HG02938 (cell line): ENCODE results near the gene EWSR1.
"Not testable (repeated sequence)": the region's sequence is repeated elsewhere in the genome, so short reads cannot be mapped to it uniquely, and the experiment has no call there.

Source experiments
- ATAC-seq: cut with Tn5 transposase; IDR thresholded peaks from one replicate; pipeline ENCODE4 v1.9.1; 2021; ENCODE audit warnings: mild to moderate bottlenecking, moderate library complexity; ENCODE audit not compliant: unreplicated experiment

EWSR1 gene

DNA sequence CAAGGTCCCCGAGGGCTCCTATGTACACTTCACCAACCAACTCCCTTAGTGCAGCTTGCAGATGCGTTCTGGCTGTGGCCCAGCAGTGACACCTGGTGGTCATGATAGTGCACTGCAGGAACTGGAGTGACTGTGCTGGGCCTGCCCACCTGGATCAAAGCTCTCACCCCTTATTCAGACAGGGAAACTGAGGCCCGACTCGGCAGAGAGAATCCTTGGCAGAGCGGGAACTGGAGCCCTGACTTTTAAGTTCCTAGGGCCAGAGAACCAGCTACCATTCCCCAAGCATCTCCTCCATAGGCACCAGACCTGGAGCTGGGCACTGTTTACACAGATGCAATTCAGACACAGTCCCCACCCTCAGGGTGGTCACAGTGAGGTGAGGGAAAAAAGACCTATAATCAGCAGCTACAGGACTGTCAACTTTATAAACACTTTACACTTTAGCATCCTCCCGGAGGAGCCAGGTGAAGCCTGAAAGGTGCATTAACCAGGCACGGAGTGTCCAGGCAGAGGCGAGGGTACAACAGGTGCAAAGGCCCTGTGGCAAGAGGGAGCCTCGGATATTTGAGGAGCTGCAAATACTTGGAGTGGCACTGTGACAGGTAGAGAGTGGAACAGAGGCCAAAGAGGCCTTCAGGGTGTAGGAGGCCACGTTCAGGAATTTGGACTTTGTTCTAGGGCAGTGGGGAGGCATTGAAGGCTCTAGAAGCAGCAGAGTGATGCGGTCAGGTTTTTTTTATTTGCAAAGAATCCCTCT lies 22.3 kb upstream of the EWSR1 start:
- ATAC-seq, result no peak

GRCh38 chr22:29247891-29248290 lies 20.2 kb upstream of the EWSR1 start:
- not testable (repeated sequence) for ATAC-seq

DNA sequence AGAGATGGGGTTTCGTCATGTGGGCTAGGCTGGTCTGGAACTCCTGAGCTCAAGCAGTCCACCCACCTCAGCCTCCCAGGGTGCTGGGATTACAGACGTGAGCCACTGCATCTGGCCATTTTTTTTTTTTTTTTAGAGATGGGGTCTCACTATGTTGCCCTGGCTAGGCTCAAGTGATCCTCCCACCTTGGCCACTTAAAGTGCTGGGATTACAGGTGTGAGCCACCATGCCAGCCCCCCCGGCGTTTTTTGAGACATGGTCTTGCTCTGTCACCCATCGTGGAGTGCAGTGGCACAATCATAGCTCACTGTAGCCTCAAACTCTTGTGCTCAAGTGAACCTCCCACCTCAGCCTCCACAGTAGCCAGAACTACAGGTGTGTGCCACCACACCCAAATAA lies 16.8 kb upstream of the EWSR1 start:
- no peak for ATAC-seq

- no peak for ATAC-seq
These were observed 15.8 kb upstream of the EWSR1 start for GRCh38 chr22:29251981-29252911.

DNA sequence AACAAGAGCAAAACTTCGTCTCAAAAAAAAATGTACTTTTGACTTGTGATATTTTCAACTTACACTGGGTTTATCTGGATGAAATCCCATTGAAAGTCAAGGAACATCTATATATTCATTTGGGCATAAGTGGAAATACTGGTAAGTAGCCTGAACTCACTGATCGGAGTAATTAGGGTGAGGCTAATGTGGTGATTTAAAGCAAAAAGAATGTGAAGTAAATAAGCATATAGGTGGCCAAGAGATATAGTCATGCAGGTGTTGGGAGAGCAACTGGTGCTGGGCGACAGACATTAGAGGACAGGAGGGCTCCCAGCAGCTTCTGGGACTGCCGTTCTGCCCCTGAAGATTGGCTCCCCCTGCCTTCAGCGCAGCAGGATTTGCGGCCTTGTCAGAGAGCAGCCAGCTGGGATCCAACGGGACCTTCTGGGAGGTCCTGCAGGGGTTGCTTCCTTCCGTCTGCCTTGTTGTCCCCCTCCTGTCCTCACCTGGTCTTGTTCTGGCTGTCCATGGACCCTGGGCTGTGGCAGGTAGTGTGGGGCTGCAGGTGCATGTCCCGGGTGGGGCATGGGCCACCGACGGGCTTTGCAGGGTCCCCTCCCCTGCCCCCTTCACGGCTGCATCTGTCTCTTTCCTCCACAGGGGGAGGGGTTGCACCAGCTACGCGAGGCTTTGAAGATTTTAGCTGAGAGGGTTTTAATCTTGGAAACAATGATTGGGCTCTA lies 14.3 kb upstream of the EWSR1 start:
- no peak for ATAC-seq

- no peak for ATAC-seq
These were observed 13.8 kb upstream of the EWSR1 start for GRCh38 chr22:29254286-29254660.

GRCh38 chr22:29255064-29255621 lies 12.9 kb upstream of the EWSR1 start:
- ATAC-seq, result no peak

- ATAC-seq, result no peak
These were observed 11.3 kb upstream of the EWSR1 start for GRCh38 chr22:29256606-29257325.

DNA sequence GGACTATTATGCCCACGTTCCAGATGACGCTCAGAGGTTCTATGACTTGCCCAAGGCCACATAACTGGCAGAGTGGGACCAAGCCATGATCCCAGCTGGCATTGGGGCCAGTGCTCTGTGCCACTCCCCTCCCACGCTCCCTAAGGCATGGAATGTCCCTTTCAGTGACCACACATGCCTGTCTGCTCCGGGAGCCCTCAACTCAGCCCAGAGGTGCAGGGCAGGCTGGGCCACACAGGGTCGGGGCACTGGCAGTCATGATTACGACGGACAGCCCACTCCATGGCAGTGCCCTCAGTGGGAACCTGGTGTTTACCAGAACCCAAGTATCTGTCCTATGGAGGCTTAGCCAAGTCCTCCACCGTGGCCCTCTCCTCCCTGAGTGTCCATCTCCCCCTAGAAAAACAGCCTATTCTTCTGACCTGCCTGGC lies 10.3 kb upstream of the EWSR1 start:
- no peak for ATAC-seq

DNA sequence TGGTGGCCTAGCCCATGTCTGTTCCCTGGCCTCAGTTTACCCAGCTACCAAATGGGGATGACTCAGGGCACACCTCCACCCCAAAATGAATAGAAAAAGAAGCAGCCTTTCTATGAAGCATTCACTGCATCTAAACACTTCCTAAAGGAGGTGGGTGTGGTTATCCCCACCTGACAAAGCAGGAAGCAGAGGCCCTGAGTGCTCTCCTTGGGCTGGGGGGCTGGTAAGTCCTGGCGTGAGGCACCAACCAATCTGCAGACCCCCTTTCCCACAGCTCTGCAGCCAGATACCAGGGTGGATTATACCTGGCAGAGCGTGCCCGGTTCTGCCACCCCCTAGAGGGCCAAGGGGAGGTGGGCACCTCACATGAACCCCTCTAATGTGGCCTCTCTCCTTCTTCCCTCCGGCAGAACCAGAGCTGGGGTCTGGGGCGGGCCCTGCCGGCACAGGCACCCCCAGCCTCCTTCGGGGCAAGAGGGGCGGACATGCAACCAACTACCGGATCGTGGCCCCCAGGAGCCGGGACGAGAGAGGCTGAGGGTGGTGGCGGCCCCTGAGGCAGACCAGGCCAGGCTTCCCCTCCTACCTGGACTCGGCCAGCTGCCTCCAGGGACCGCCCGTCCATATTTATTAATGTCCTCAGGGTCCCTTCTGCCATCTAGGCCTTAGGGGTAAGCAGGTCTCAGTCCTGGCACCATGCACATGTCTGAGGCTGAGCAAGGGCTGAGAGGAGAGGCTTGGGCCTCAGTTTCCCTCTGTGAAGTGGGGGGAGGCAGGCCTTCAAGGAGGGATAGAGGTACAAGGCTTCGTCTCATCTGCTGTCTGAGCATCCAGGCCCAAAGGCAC lies 9.4 kb upstream of the EWSR1 start:
- ATAC-seq, result no peak

- no peak for ATAC-seq
These were observed 8.7 kb upstream of the EWSR1 start for GRCh38 chr22:29259253-29259899.

GRCh38 chr22:29260031-29260560 lies 8.0 kb upstream of the EWSR1 start:
- ATAC-seq, result no peak

GRCh38 chr22:29260601-29261315 lies 7.3 kb upstream of the EWSR1 start:
- no peak for ATAC-seq

DNA sequence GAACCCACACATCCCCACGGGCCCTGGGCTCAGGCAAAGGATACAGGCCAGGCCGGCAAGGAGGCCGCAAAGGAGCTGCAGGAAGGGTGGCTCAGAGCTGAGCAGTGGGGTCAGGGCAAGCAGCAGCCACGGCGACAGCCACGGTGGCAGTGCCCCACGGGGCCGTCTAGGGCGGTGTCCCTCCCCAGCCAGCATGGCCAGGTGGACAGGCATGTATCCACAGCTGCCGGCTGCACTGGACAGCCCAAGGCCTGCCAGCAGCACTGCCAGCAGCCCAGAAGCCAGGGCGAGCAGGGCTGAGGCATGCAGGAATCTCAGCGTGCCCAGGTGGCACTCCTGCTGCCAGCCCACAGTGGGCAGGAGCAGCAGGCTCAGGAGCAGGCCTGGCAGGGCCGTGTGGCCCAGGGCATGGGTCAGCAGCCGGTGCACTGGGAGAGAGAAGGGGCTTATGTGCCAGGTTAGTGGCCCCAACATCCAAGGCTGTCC lies 4.2 kb upstream of the EWSR1 start:
- ATAC-seq, result no peak

- ATAC-seq, result no peak
These were observed 2.8 kb upstream of the EWSR1 start for GRCh38 chr22:29265305-29265704.

- ATAC-seq, result no peak
These were observed 2.1 kb upstream of the EWSR1 start for GRCh38 chr22:29265929-29266328.

DNA sequence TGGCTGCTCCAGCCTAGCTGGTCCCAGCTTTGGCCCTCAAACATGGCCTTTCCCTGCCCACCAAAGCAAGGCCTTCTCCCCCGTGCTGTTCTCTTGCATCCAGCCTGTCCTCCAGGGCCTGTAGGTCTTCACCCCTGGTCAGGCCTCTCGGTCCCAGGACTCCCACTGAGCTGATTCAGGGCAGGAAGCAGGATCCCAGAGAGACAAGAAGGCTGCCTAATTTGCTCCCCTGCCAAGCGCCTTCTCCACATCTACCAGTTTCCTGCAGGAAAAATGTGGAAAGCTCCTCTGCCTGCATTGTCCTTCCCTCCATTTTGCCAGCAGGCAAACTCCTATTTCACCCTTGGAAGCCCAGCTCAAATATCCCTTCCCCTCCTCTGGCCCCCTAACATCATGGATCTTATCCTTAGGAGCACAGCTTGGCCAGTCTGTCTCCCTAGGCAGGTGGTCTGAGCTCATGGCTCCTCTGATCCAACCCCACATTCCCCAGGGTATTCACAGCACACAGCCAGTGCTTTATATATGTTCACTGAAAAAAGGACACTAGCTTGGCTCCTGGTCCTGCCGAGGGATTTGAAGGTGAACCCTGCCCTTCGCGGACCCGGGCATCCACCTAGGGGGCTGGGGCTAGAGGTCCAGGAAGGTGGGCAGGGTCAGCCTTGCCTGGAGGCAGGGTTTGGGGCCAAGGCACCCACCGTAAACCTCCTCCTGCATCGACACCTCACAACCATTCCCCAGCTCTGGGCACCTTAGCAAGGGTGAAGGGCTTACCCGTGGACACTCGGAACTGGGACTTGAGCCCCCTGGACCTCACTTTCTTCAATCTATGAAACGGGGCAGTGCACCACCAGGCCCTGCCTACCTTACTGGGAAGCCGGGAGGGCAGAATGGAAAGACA lies 1.3 kb upstream of the EWSR1 start:
- ATAC-seq, result no peak
